PC-3 (cell line): ENCODE results near the gene PLAA. TPM values are rescaled to one million over a fixed set of nuclear protein-coding genes. Genes with fewer than 3 reads are reported as not detected.
A peak's percentile ranks its signal among the peaks of the same experiment; 100 is the strongest.

Source experiments
- ATAC-seq: fragments of 200-7000 bp; cut with Tn5 transposase; 2 replicates; pipeline ENCODE4 v1.9.1; 2020; ENCODE audit warnings: mild to moderate bottlenecking, moderate library complexity
- BruUV-seq: library from RNA; stranded (reverse); fragments of 400-500 nt; replicated peaks from 2 replicates; lab custom pipeline; 2021; lab: Mats Ljungman, UMichigan
- CTCF ChIA-PET: fragments of 300-600 bp; sonication (Branson Sonifier 250); formaldehyde crosslinking; loops from one replicate; lab custom pipeline; 2022; ENCODE audit warnings: antibody characterized with exemption; lab: Charles Lee
- POLR2A ChIA-PET: fragments of 300-600 bp; sonication (Branson Sonifier 250); formaldehyde crosslinking; loops from one replicate; lab custom pipeline; 2022; ENCODE audit warnings: antibody characterized with exemption; ENCODE audit not compliant: unreplicated experiment; lab: Charles Lee
- DNase-seq: peaks from one replicate; pipeline ENCODE4 v3.0.0-alpha.2; 2015
- H2AFZ ChIP-seq: fragments of 300-600 bp; sonication (generic); 2 replicates; pipeline ENCODE4 v1.6.0; 2016; ENCODE audit warnings: antibody characterized with exemption, low read length
- H3F3A ChIP-seq: fragments of 300-600 bp; sonication (generic); one replicate; pipeline ENCODE4 v1.6.0; 2017; ENCODE audit warnings: antibody characterized with exemption, low read length, control low read depth, mild to moderate bottlenecking; ENCODE audit not compliant: unreplicated experiment
- H3K27ac ChIP-seq: fragments of 300-600 bp; sonication (generic); 2 replicates; pipeline ENCODE4 v1.5.1; 2016; ENCODE audit warnings: mild to moderate bottlenecking, low read length
- H3K27me3 ChIP-seq: fragments of 300-600 bp; sonication (generic); 2 replicates; pipeline ENCODE4 v1.6.1; 2016; ENCODE audit warnings: low read length, mixed read lengths
- H3K36me3 ChIP-seq: fragments of 300-600 bp; sonication (generic); 2 replicates; pipeline ENCODE4 v1.6.1; 2016; ENCODE audit warnings: low read depth, mixed run types, low read length, mixed read lengths
- H3K4me1 ChIP-seq: fragments of 300-600 bp; sonication (generic); 2 replicates; pipeline ENCODE4 v1.5.1; 2016; ENCODE audit warnings: low read length; ENCODE audit not compliant: insufficient read depth
- H3K4me2 ChIP-seq: fragments of 300-600 bp; sonication (generic); 2 replicates; pipeline ENCODE4 v1.6.0; 2016; ENCODE audit warnings: low read length
- H3K4me3 ChIP-seq: fragments of 300-600 bp; sonication (generic); 2 replicates; pipeline ENCODE4 v1.5.1; 2016; ENCODE audit warnings: mild to moderate bottlenecking, low read length, mixed read lengths
- H3K79me2 ChIP-seq: fragments of 300-600 bp; sonication (generic); 2 replicates; pipeline ENCODE4 v1.6.1; 2017; ENCODE audit warnings: low read length, mixed read lengths
- H3K9ac ChIP-seq: fragments of 300-600 bp; sonication (generic); 2 replicates; pipeline ENCODE4 v1.6.0; 2016; ENCODE audit warnings: mild to moderate bottlenecking, low read length
- H3K9me2 ChIP-seq: fragments of 300-600 bp; sonication (generic); replicated peaks from 2 replicates; pipeline ENCODE4 v1.6.1; 2016; ENCODE audit warnings: mixed run types, low read length, mixed read lengths
- H3K9me3 ChIP-seq: fragments of 300-600 bp; sonication (generic); 2 replicates; pipeline ENCODE4 v1.6.1; 2016; ENCODE audit warnings: low read length, mixed read lengths
- H4K20me1 ChIP-seq: fragments of 300-600 bp; sonication (generic); 2 replicates; pipeline ENCODE4 v1.6.1; 2016; ENCODE audit warnings: low read length, mixed read lengths
- EZH2 ChIP-seq: fragments of 300-600 bp; sonication (generic); IDR thresholded peaks from one replicate; pipeline ENCODE4 v1.6.1; 2017; ENCODE audit warnings: antibody characterized with exemption, mild to moderate bottlenecking, low read length; ENCODE audit not compliant: unreplicated experiment
- EZH2phosphoT487 ChIP-seq: fragments of 300-600 bp; sonication (generic); IDR thresholded peaks from 2 replicates; pipeline ENCODE4 v1.6.1; 2018; ENCODE audit warnings: mild to moderate bottlenecking, antibody characterized with exemption, low read length, borderline replicate concordance
- intact Hi-C: fragments of 100-400 bp; cut with micrococcal nuclease; formaldehyde crosslinking; loops from 2 replicates; pipeline ENCODE4 v1.9.0; 2023
- total RNA-seq: library from RNA; depleted of rRNA; stranded (reverse); fragments of >200 nt; gene quantifications from 2 replicates; pipeline ENCODE4 v1.2.3, GENCODE V29; 2014
- TF ChIP-seq, protein P1 (sequence below): fragments of 300-600 bp; sonication (generic); conservative IDR thresholded peaks from 2 replicates; pipeline ENCODE4 v1.5.1; 2017; ENCODE audit warnings: antibody characterized with exemption, low read depth, mild to moderate bottlenecking, low read length

PLAA gene
- total RNA-seq, 1 experiment from 2014 or later, result 34.6 TPM

DNA sequence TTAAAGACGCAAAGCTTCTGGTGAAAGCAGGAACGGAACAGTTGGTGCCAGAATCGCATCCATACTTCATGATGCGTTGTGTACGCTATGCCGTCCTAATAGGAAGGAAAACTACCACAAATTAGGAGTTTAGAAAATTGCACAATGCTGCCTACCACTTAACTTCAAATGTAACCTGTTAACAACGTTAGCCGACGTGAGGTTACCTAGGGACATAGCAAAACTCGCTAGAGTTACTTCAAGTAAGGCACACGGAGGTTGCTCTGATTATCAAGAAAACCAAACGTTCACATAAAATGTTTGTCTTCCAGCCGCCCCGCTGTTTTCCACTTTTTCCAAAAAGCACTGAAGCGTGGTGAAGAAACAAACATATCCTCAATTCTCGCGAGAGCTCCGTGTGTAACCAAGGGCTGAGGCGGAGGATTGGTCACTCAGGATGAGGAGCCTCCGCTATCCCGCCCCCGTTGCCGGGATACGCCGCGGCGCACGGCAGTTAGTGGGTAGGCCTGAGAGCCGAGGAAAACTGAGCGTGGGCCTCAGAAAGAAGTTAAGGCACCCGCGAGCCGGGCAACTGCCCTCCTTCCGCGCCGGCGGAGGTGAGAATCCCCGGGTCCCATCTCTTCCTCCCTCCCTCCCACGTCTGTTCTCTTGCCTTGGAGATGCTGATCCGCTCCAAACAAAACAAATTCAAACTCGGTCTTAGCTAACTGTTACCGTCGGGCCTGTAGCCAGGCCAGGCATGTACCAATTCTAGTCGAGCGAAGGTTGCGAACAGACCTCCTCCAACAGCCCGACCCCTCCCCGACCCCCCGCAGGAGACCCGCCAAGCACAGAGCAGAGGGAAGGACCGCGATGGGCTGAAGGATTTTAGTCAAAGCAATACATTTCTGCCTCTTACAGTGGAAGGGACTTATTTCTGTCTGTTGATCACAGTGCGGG lies 9.1 kb upstream of the PLAA start, which contains the start of gene IFT74:
TSS of gene IFT74 (plus strand) at position 492 of the 939 bp plus-strand sequence. CDS start 5,556 bp downstream, outside the sequence.
- peak within 1 kb of the TSS; percentile 94 for H2AFZ ChIP-seq
- H3K27ac ChIP-seq, result peak within 1 kb of the TSS; percentile 19; the same call in 1 of the 2 replicates
- H3K36me3 ChIP-seq, result no peaks in the 10 kb centered on the region
- intact Hi-C loops, result loop anchor here (1.0 kb wide), 1 partner anchor 9 kb away; the partner anchor contains the start of gene PLAA
- H3K9me3 ChIP-seq, result no peaks in the 10 kb centered on the region
- peak within 1 kb of the TSS; percentile 86 for H3K9ac ChIP-seq
- H3K4me1 ChIP-seq, result peaks cover 14% of the 10 kb centered on the region
- ChIA-PET CTCF (interaction anchor here (0.5 to 0.6 kb wide), 2 partner anchors 64 to 233 kb away, joined by 7 to 10 read pairs; no protein-coding TSS in a partner anchor), POLR2A (interaction anchor here (0.6 to 0.7 kb wide), 2 partner anchors 9 to 62 kb away, joined by 4 read pairs; partner anchors contain the start of gene PLAA)
- no peaks in the 10 kb centered on the region for H3K9me2 ChIP-seq
- DNase-seq (peak; percentile 93), ATAC-seq (peak; percentile 100)
- H3K4me2 ChIP-seq, result peak within 1 kb of the TSS; percentile 90
- BruUV-seq, result TSS peak; percentile 93
- TF ChIP-seq EZH2phosphoT487, result no peak
- TF ChIP-seq, protein P1, sequence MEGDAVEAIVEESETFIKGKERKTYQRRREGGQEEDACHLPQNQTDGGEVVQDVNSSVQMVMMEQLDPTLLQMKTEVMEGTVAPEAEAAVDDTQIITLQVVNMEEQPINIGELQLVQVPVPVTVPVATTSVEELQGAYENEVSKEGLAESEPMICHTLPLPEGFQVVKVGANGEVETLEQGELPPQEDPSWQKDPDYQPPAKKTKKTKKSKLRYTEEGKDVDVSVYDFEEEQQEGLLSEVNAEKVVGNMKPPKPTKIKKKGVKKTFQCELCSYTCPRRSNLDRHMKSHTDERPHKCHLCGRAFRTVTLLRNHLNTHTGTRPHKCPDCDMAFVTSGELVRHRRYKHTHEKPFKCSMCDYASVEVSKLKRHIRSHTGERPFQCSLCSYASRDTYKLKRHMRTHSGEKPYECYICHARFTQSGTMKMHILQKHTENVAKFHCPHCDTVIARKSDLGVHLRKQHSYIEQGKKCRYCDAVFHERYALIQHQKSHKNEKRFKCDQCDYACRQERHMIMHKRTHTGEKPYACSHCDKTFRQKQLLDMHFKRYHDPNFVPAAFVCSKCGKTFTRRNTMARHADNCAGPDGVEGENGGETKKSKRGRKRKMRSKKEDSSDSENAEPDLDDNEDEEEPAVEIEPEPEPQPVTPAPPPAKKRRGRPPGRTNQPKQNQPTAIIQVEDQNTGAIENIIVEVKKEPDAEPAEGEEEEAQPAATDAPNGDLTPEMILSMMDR, result no peak
- TF ChIP-seq EZH2, result no peak
- H3K4me3 ChIP-seq, result peak within 1 kb of the TSS; percentile 80
- H4K20me1 ChIP-seq, result no peaks in the 10 kb centered on the region
- H3K79me2 ChIP-seq, result 0 out of 2 replicates have a peak, but pooled peaks cover 12% of the 10 kb centered on the region
- no peaks in the 10 kb centered on the region for H3F3A ChIP-seq
- no peaks in the 10 kb centered on the region for H3K27me3 ChIP-seq

DNA sequence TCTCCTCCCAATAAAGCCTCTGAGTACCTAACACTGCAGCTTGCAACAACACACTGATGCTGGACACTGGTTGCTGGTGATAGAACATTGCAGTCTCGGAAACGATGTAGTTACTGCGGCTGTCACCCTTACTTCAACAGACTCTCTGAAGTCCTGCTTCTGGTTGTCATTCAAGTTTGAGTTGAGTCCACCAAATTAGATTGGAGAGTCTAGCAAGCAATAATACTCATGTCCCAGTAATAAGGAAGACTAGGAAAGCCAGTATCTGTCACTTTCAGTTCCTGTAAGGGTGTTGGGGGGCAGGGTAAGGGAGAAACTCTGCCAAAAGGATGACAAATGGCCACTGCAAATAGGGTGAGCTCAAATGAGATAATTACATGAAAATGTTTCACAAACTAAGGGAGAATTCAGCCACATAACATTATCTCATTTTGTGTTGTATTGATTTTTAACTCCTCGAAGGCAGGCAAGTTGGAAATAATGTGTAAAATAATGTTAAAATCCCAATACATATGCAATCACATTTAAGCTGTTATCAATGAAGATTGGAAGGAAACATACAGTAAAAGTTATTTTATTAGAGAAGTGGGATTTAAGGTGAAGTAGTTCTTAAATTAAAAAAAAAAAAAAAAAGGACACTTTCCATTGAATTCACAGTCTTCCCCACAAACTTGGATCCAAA lies 8.3 kb upstream of the PLAA start:
- H3K4me3 ChIP-seq, result peak overlapping the region; percentile 80
- peak overlapping the region; percentile 94 for H2AFZ ChIP-seq
- no peaks in the 10 kb centered on the region for H3K9me2 ChIP-seq
- H3K4me1 ChIP-seq, result peaks cover 14% of the 10 kb centered on the region
- ChIA-PET POLR2A (interaction anchor here (0.6 kb wide), 1 partner anchor 8 kb away, joined by 4 read pairs; the partner anchor contains the start of gene PLAA), CTCF (interaction anchor here (0.5 to 0.6 kb wide), 2 partner anchors 63 to 232 kb away, joined by 7 to 10 read pairs; no protein-coding TSS in a partner anchor)
- no peaks in the 10 kb centered on the region for H3K36me3 ChIP-seq
- H4K20me1 ChIP-seq, result no peaks in the 10 kb centered on the region
- ATAC-seq, result no peak
- H3K4me2 ChIP-seq, result peak overlapping the region; percentile 90
- TF ChIP-seq EZH2phosphoT487, result no peak
- no peak for TF ChIP-seq EZH2
- TF ChIP-seq, protein P1, result no peak
- peak overlapping the region; percentile 86; the same call in 1 of the 2 replicates for H3K9ac ChIP-seq
- intact Hi-C loops, result no loop called here
- H3K27me3 ChIP-seq, result no peaks in the 10 kb centered on the region
- H3K9me3 ChIP-seq, result no peaks in the 10 kb centered on the region
- H3K27ac ChIP-seq, result no peak overlapping the region
- 0 out of 2 replicates have a peak, but pooled peaks cover 12% of the 10 kb centered on the region for H3K79me2 ChIP-seq
- no peak for DNase-seq
- no peaks in the 10 kb centered on the region for H3F3A ChIP-seq
- no TSS peak for BruUV-seq
